H1 (cell line): ENCODE data around the gene BCAS3. TPM values are rescaled to one million over a fixed set of nuclear protein-coding genes. Genes with fewer than 3 reads are reported as not detected.

ENCODE experiments used
- CTCF ChIA-PET: fragments of 300-600 bp; sonication (Branson Sonifier 250); formaldehyde crosslinking; loops from one replicate; lab custom pipeline; 2021; ENCODE audit not compliant: partially characterized antibody; lab: Charles Lee
- POLR2A ChIA-PET: fragments of 300-600 bp; sonication (Branson Sonifier 250); formaldehyde crosslinking; loops from one replicate; lab custom pipeline; 2021; ENCODE audit warnings: inconsistent platforms; ENCODE audit not compliant: partially characterized antibody; lab: Charles Lee
- DNase-seq, 2 experiments: peaks; one replicate each; pipeline versions ENCODE4 v3.0.0 to v3.0.0-alpha.2; 2010 to 2022; ENCODE audit warnings: low spot score in 2 of 2, low read depth in 1 of 2, mixed read lengths in 1 of 2
- FAIRE-seq: peaks from 2 replicates; lab custom pipeline; 2011; peaks lifted over from hg19 to GRCh38; lab: Jason Lieb, UNC
- H2AFZ ChIP-seq: 2 replicates; pipeline ENCODE4 v1.8.1; 2012; ENCODE audit warnings: low read length, inconsistent platforms
- H2AK5ac ChIP-seq: 2 replicates; pipeline ENCODE4 v1.6.1; 2013; ENCODE audit warnings: low read depth, low read length
- H2BK120ac ChIP-seq: replicated peaks from 2 replicates; pipeline ENCODE3; 2013; ENCODE audit warnings: low read depth, low read length, inconsistent platforms
- H2BK12ac ChIP-seq: 2 replicates; pipeline ENCODE4 v1.6.1; 2013; ENCODE audit warnings: low read depth, low read length
- H2BK15ac ChIP-seq: 2 replicates; pipeline ENCODE4 v1.6.1; 2013; ENCODE audit warnings: low read length
- H2BK20ac ChIP-seq: 2 replicates; pipeline ENCODE4 v1.6.1; 2013; ENCODE audit warnings: low read length
- H2BK5ac ChIP-seq: 2 replicates; pipeline ENCODE4 v1.6.1; 2013; ENCODE audit warnings: low read depth, low read length
- H3K14ac ChIP-seq: 2 replicates; pipeline ENCODE4 v1.6.1; 2013; ENCODE audit warnings: inconsistent platforms; ENCODE audit not compliant: insufficient read length
- H3K18ac ChIP-seq: 2 replicates; pipeline ENCODE4 v1.6.1; 2013; ENCODE audit warnings: low read length; ENCODE audit errors: extremely low read depth
- H3K23ac ChIP-seq: 2 replicates; pipeline ENCODE4 v1.6.1; 2013; ENCODE audit warnings: inconsistent platforms; ENCODE audit not compliant: insufficient read length
- H3K23me2 ChIP-seq: 2 replicates; pipeline ENCODE4 v1.6.1; 2013; ENCODE audit warnings: low read depth, low read length
- H3K27ac ChIP-seq: 2 replicates; pipeline ENCODE4 v1.6.1; 2011; ENCODE audit warnings: low read depth, low read length, inconsistent platforms
- H3K27me3 ChIP-seq, 4 experiments: replicated peaks in 1 of 4; 1 replicate in 1 of 4; 2 replicates in 3 of 4; pipeline versions ENCODE4 v1.6.1 to v1.8.1; 2011 to 2013; ENCODE audit warnings: low read length in 3 of 4, mild to moderate bottlenecking in 3 of 4, inconsistent platforms in 2 of 4, mixed read lengths in 2 of 4, moderate library complexity in 1 of 4; ENCODE audit not compliant: control insufficient read depth in 3 of 4, insufficient read depth in 3 of 4; ENCODE audit errors: extremely low read depth in 1 of 4
- H3K36me3 ChIP-seq, 4 experiments: 2 replicates each; pipeline versions ENCODE4 v1.6.1 to v1.8.1; 2011 to 2013; ENCODE audit warnings: mild to moderate bottlenecking in 4 of 4, low read length in 3 of 4, moderate library complexity in 2 of 4, control low read depth in 1 of 4, inconsistent platforms in 1 of 4; ENCODE audit not compliant: insufficient read depth in 4 of 4, control insufficient read depth in 2 of 4
- H3K4ac ChIP-seq: replicated peaks from 2 replicates; pipeline ENCODE3; 2013; ENCODE audit warnings: low read length, low read depth, mixed read lengths, inconsistent platforms; ENCODE audit not compliant: insufficient read length
- H3K4me1 ChIP-seq, 4 experiments: replicated peaks in 1 of 4; 1 replicate in 1 of 4; 2 replicates in 3 of 4; pipeline versions ENCODE4 v1.6.1 to v1.8.1; 2011 to 2013; ENCODE audit warnings: low read length in 3 of 4, inconsistent platforms in 2 of 4, mixed read lengths in 1 of 4; ENCODE audit not compliant: insufficient read depth in 4 of 4, control insufficient read depth in 3 of 4
- H3K4me2 ChIP-seq, 2 experiments: 2 replicates each; pipeline versions ENCODE4 v1.6.1 to v1.8.1; 2011 to 2013; ENCODE audit warnings: low read depth in 2 of 2, low read length in 2 of 2, control low read depth in 1 of 2, inconsistent platforms in 1 of 2, mild to moderate bottlenecking in 1 of 2; ENCODE audit not compliant: insufficient read depth in 1 of 2
- H3K4me3 ChIP-seq, 4 experiments: fragments of 200-600, 300-600 bp in 1 of 4; sonication (generic), shearing (Covaris generic), sonication (Bioruptor Twin) in 1 of 4; 2 replicates each; pipeline versions ENCODE4 v1.5.1 to v1.8.1; 2011 to 2016; ENCODE audit warnings: low read length in 4 of 4, low read depth in 3 of 4, control low read depth in 2 of 4, inconsistent platforms in 2 of 4, mild to moderate bottlenecking in 2 of 4, mixed read lengths in 1 of 4, moderate library complexity in 1 of 4; ENCODE audit not compliant: insufficient read depth in 2 of 4; ENCODE audit errors: extremely low read depth in 1 of 4
- H3K56ac ChIP-seq: replicated peaks from 2 replicates; pipeline ENCODE3; 2013; ENCODE audit warnings: low read depth, mild to moderate bottlenecking, mixed read lengths, low read length, inconsistent platforms; ENCODE audit not compliant: insufficient read length
- H3K79me1 ChIP-seq: 2 replicates; pipeline ENCODE4 v1.6.1; 2013; ENCODE audit warnings: low read depth, low read length, control low read depth
- H3K79me2 ChIP-seq, 2 experiments: 2 replicates each; pipeline versions ENCODE4 v1.6.1 to v1.8.1; 2012 to 2013; ENCODE audit warnings: low read length in 2 of 2, mild to moderate bottlenecking in 2 of 2, inconsistent platforms in 1 of 2; ENCODE audit not compliant: insufficient read depth in 2 of 2, control insufficient read depth in 1 of 2
- H3K9ac ChIP-seq, 4 experiments: replicated peaks in 1 of 4; 1 replicate in 1 of 4; 2 replicates in 3 of 4; pipeline versions ENCODE4 v1.6.1 to v1.8.1; 2011 to 2013; ENCODE audit warnings: low read depth in 3 of 4, low read length in 3 of 4, control low read depth in 2 of 4, mild to moderate bottlenecking in 2 of 4, moderate library complexity in 2 of 4, inconsistent platforms in 1 of 4; ENCODE audit errors: extremely low read depth in 1 of 4
- H3K9me3 ChIP-seq, 2 experiments: 2 replicates each; pipeline versions ENCODE4 v1.6.1 to v1.8.1; 2012 to 2013; ENCODE audit warnings: mild to moderate bottlenecking in 2 of 2, moderate library complexity in 2 of 2, control low read depth in 1 of 2, inconsistent platforms in 1 of 2, low read depth in 1 of 2, low read length in 1 of 2, mixed read lengths in 1 of 2; ENCODE audit not compliant: insufficient read depth in 2 of 2
- H4K20me1 ChIP-seq, 2 experiments: replicated peaks in 1 of 2; 2 replicates each; pipeline versions ENCODE3 to v1.8.1; 2011 to 2013; ENCODE audit warnings: inconsistent platforms in 2 of 2, low read length in 2 of 2, mild to moderate bottlenecking in 1 of 2; ENCODE audit not compliant: insufficient read depth in 2 of 2, control insufficient read depth in 1 of 2
- H4K5ac ChIP-seq: 2 replicates; pipeline ENCODE4 v1.6.1; 2013; ENCODE audit warnings: low read length, low read depth, mixed read lengths, inconsistent platforms; ENCODE audit not compliant: insufficient read length
- H4K8ac ChIP-seq: 2 replicates; pipeline ENCODE4 v1.8.0; 2013; ENCODE audit warnings: mild to moderate bottlenecking, moderate library complexity, low read length, inconsistent platforms; ENCODE audit not compliant: insufficient read depth; ENCODE audit errors: extremely low read depth
- H4K91ac ChIP-seq: replicated peaks from 2 replicates; pipeline ENCODE3; 2013; ENCODE audit warnings: low read length, mixed read lengths, inconsistent platforms; ENCODE audit not compliant: insufficient read length
- ASH2L ChIP-seq: fragments of 200-600, 300-600 bp; sonication (generic); IDR thresholded peaks from one replicate; pipeline ENCODE4 v1.7.1; 2017; ENCODE audit warnings: low read length
- BCL11A ChIP-seq, 2 experiments: IDR thresholded peaks; one replicate each; pipeline ENCODE4 v1.6.1; 2011; ENCODE audit warnings: low read depth in 2 of 2, low read length in 2 of 2, mild to moderate bottlenecking in 2 of 2
- CBX8 ChIP-seq: fragments of 300-800, 300-1000 bp; sonication (generic); IDR thresholded peaks from 2 replicates; pipeline ENCODE4 v1.7.1; 2016; ENCODE audit warnings: low read depth, low read length, borderline replicate concordance
- CTCF ChIP-seq, 3 experiments: IDR thresholded peaks; 1 replicate in 2 of 3; 2 replicates in 1 of 3; pipeline versions ENCODE4 v1.5.1 to v1.6.1; 2011; ENCODE audit warnings: low read length in 3 of 3, mild to moderate bottlenecking in 3 of 3, inconsistent platforms in 2 of 3, low read depth in 1 of 3, moderate library complexity in 1 of 3; ENCODE audit not compliant: insufficient read depth in 1 of 3; ENCODE audit errors: control extremely low read depth in 1 of 3
- FOSL1 ChIP-seq: IDR thresholded peaks from 2 replicates; pipeline ENCODE4 v1.6.1; 2011; ENCODE audit warnings: mild to moderate bottlenecking, low read depth, low read length, moderate library complexity; ENCODE audit not compliant: insufficient read depth
- HDAC6 ChIP-seq: IDR thresholded peaks from one replicate; pipeline ENCODE4 v1.7.1; 2012; ENCODE audit warnings: low read depth, mild to moderate bottlenecking, inconsistent platforms, low read length, moderate library complexity
- SP1 ChIP-seq: IDR thresholded peaks from 2 replicates; pipeline ENCODE4 v1.6.1; 2011; ENCODE audit warnings: low read depth, low read length
- TCF12 ChIP-seq: IDR thresholded peaks from 2 replicates; pipeline ENCODE4 v1.6.1; 2011; ENCODE audit warnings: low read depth, mild to moderate bottlenecking, low read length
- whole genome bisulfite sequencing, 2 experiments: shearing (Covaris generic) in 1 of 2; methylation state at CpG; one replicate each; pipeline versions ENCODE4 v1.1.6 to v1.1.7; 2013 to 2015; ENCODE audit warnings: low lambda C conversion rate in 2 of 2, mixed read lengths in 2 of 2, inconsistent platforms in 1 of 2, low coverage in 1 of 2, missing lambda C conversion rate in 1 of 2; ENCODE audit not compliant: insufficient replicate concordance in 2 of 2, insufficient coverage in 1 of 2, insufficient read length in 1 of 2; ENCODE audit errors: extremely low coverage in 1 of 2, missing lambda C conversion rate in 1 of 2; 5-methylcytosine and 5-hydroxymethylcytosine counted together
- polyA plus RNA-seq, 7 experiments: library from polyadenylated mRNA; depleted of rRNA in 3 of 7; stranded (reverse) in 5 of 7; unstranded in 2 of 7; fragments of >200 nt in 5 of 7; fragments of 200-250 nt in 2 of 7; gene quantifications; 1 replicate in 5 of 7; 2 replicates in 1 of 7; 4 replicates in 1 of 7; pipeline versions ENCODE4 v1.2.1 to v1.2.3, GENCODE V29; 2011 to 2013; ENCODE audit warnings: missing spikeins in 2 of 7, mixed read lengths in 2 of 7
- total RNA-seq: library from RNA; stranded (reverse); fragmentation: NEBNext Ultra II Directional; extraction: Animal tissue kit (Norgen Biotek cat#: 25700); gene quantifications from 2 replicates; pipeline ENCODE4 v1.2.1, GENCODE V29; 2021
- TF ChIP-seq, protein P1 (sequence below): IDR thresholded peaks from 2 replicates; pipeline ENCODE4 v1.6.1; 2011; ENCODE audit warnings: low read depth, mild to moderate bottlenecking, low read length; ENCODE audit not compliant: insufficient read depth

The BCAS3 gene
- total and polyA plus RNA-seq, 2 of the 8 experiments (the other 6 are each of a cell fraction or from before 2014, with no cell fraction given): 9.9 to 13.3 TPM

DNA sequence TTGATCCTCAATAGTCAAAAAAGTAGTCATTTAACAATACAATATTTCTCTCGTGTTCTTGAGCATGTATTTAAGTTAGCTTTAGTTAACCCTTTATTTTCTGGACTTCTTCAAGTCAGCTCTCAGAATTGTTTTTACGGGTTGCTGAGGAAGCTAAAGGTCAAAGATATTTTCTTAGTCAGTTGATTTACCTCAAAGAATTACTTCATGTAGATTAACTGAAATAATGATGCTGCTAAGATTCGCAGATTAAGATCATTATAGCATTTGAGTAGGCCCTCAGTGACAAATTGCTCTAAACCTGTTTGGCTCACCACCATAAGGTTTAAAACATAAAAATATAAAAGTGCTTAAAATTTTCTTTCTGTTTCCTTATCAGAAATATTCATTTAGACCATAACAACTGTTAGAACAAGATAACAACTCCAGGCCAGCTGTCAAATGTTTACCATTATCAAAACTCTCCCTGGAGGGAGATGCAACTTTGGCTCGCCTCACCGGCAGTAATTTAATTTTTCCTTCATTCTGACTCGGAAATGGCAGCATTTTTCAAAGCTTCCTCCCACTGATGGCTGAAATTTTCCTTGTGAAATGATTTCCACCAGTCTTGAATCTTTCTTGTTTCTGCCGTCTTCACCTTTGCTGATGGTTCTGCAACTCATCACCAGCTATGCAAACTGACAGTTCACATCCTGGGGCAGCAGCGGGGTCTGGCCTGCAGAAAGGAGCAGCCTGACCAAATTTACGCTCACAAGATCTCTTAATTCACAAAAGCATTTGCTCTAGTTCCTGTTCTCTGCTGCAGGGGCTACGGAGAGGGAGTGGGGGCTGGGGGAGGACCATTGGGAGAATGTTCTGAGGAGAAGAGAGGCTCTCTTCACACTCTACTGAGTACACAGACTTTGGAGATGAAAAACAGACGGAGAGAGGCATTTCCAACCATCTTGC, 467.2 kb downstream of the BCAS3 start:
- Histone ChIP-seq H4K5ac (no peak overlapping the region), H3K4me3 (no peak overlapping the region), H3K9ac (no peak overlapping the region), H3K36me3 (no peaks in the 10 kb centered on the region), H3K23ac (no peak overlapping the region), H3K18ac (no peak overlapping the region), H3K4me2 (no peak overlapping the region), H2BK20ac (no peak overlapping the region), H3K23me2 (no peaks in the 10 kb centered on the region), H2BK5ac (no peak overlapping the region), H3K79me1 (no peaks in the 10 kb centered on the region), H4K8ac (no peak overlapping the region), H2BK120ac (no peak overlapping the region), H2AFZ (no peak overlapping the region), H3K9me3 (no peaks in the 10 kb centered on the region), H3K27me3 (no peaks in the 10 kb centered on the region), H3K4me1 (no peaks in the 10 kb centered on the region), H3K14ac (no peak overlapping the region), H3K79me2 (no peaks in the 10 kb centered on the region), H2BK12ac (no peak overlapping the region), H3K27ac (no peak overlapping the region), H2AK5ac (no peak overlapping the region), H4K20me1 (no peaks in the 10 kb centered on the region), H2BK15ac (no peak overlapping the region), H3K56ac (no peak overlapping the region), H3K4ac (no peak overlapping the region), H4K91ac (no peak overlapping the region)
- ChIA-PET POLR2A (no interaction called here), CTCF (interaction anchor here (0.8 kb wide), 1 partner anchor 64 kb away, joined by 3 read pairs; no protein-coding TSS in a partner anchor)
- no peak for DNase-seq
- WGBS, 2 experiments: 84% methylated on average over 10 of the region's 11 CpGs; no CpG with 5 or more reads in 1 of the 2 experiments
- no peak for FAIRE-seq
- no peak for TF ChIP-seq SP1
- no peak for TF ChIP-seq CTCF (IDR thresholded peaks at IDR 0.05; ENCODE audit: control extremely low read depth in 1 of 3, insufficient read depth in 1 of 3, low read depth in 1 of 3, low read length in 3 of 3)
- no peak for TF ChIP-seq ASH2L
- TF ChIP-seq HDAC6: no peak
- TF ChIP-seq BCL11A (IDR thresholded peaks at IDR 0.05; ENCODE audit: low read depth in 2 of 2, low read length in 2 of 2): no peak
- no peak for TF ChIP-seq TCF12
- TF ChIP-seq, protein P1, sequence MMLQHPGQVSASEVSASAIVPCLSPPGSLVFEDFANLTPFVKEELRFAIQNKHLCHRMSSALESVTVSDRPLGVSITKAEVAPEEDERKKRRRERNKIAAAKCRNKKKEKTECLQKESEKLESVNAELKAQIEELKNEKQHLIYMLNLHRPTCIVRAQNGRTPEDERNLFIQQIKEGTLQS: no peak
- TF ChIP-seq CBX8: no peak
- no peak for TF ChIP-seq FOSL1
